Mesenchymal stem cell (in vitro differentiated cells and primary cell): ENCODE measurements around the gene TCF12.

Experiments used
- DNase-seq: peaks from one replicate; pipeline ENCODE4 v3.0.0-alpha.2; 2013
- H2AFZ ChIP-seq: one replicate; pipeline ENCODE4 v1.6.1; 2013; ENCODE audit warnings: low read depth, mild to moderate bottlenecking, control low read depth, inconsistent platforms, low read length, moderate library complexity
- H2AK5ac ChIP-seq: 2 replicates; pipeline ENCODE4 v1.6.1; 2013; ENCODE audit warnings: low read length, moderate library complexity, mild to moderate bottlenecking, inconsistent platforms; ENCODE audit not compliant: severe bottlenecking
- H2BK120ac ChIP-seq: one replicate; pipeline ENCODE4 v1.6.1; 2013; ENCODE audit warnings: low read depth, mild to moderate bottlenecking, inconsistent platforms, low read length, moderate library complexity
- H2BK12ac ChIP-seq, 2 experiments: one replicate each; pipeline ENCODE4 v1.6.1; 2013; ENCODE audit warnings: inconsistent platforms in 2 of 2, low read length in 2 of 2, mild to moderate bottlenecking in 2 of 2, moderate library complexity in 2 of 2, control low read depth in 1 of 2
- H2BK15ac ChIP-seq: one replicate; pipeline ENCODE4 v1.6.1; 2013; ENCODE audit warnings: mild to moderate bottlenecking, low read depth, inconsistent platforms; ENCODE audit not compliant: poor library complexity, severe bottlenecking
- H2BK5ac ChIP-seq: 2 replicates; pipeline ENCODE4 v1.6.1; 2013; ENCODE audit warnings: low read depth, mild to moderate bottlenecking, low read length, control low read depth, inconsistent platforms; ENCODE audit not compliant: poor library complexity, severe bottlenecking
- H3K14ac ChIP-seq, 2 experiments: one replicate each; pipeline ENCODE4 v1.6.1; 2013; ENCODE audit warnings: inconsistent platforms in 2 of 2, low read length in 2 of 2, control low read depth in 1 of 2, mild to moderate bottlenecking in 1 of 2, moderate library complexity in 1 of 2
- H3K18ac ChIP-seq, 2 experiments: one replicate each; pipeline ENCODE4 v1.6.1; 2013; ENCODE audit warnings: inconsistent platforms in 2 of 2, low read length in 2 of 2, control low read depth in 1 of 2, low read depth in 1 of 2, mild to moderate bottlenecking in 1 of 2
- H3K23ac ChIP-seq, 2 experiments: one replicate each; pipeline ENCODE4 v1.6.1; 2013; ENCODE audit warnings: inconsistent platforms in 2 of 2, low read length in 2 of 2, mild to moderate bottlenecking in 2 of 2, moderate library complexity in 2 of 2, control low read depth in 1 of 2
- H3K27ac ChIP-seq: 2 replicates; pipeline ENCODE4 v1.5.1; 2013; ENCODE audit warnings: mild to moderate bottlenecking, moderate library complexity, low read length, control low read depth, inconsistent platforms; ENCODE audit not compliant: poor library complexity, severe bottlenecking
- H3K27me3 ChIP-seq, 2 experiments: 2 replicates each; pipeline versions ENCODE4 v1.6.1 to v1.7.0; 2013; ENCODE audit warnings: low read length in 2 of 2, mild to moderate bottlenecking in 2 of 2, moderate library complexity in 2 of 2, control low read depth in 1 of 2, inconsistent platforms in 1 of 2; ENCODE audit not compliant: control insufficient read depth in 1 of 2, insufficient read depth in 1 of 2
- H3K36me3 ChIP-seq, 2 experiments: 2 replicates each; pipeline versions ENCODE4 v1.6.1 to v1.7.0; 2013; ENCODE audit warnings: low read length in 2 of 2, control low read depth in 1 of 2, inconsistent platforms in 1 of 2, low read depth in 1 of 2, mild to moderate bottlenecking in 1 of 2; ENCODE audit not compliant: insufficient read depth in 2 of 2, control insufficient read depth in 1 of 2
- H3K4ac ChIP-seq, 2 experiments: one replicate each; pipeline ENCODE4 v1.6.1; 2013; ENCODE audit warnings: inconsistent platforms in 2 of 2, low read length in 2 of 2, mild to moderate bottlenecking in 2 of 2, moderate library complexity in 2 of 2, control low read depth in 1 of 2, low read depth in 1 of 2
- H3K4me1 ChIP-seq: 2 replicates; pipeline ENCODE4 v1.6.1; 2013; ENCODE audit warnings: low read depth, low read length, control low read depth; ENCODE audit not compliant: control insufficient read depth, insufficient read depth
- H3K4me2 ChIP-seq: 2 replicates; pipeline ENCODE4 v1.6.1; 2013; ENCODE audit warnings: low read length, mild to moderate bottlenecking, inconsistent platforms; ENCODE audit not compliant: poor library complexity, severe bottlenecking
- H3K4me3 ChIP-seq, 2 experiments: 2 replicates each; pipeline versions ENCODE4 v1.5.1 to v1.7.0; 2013; ENCODE audit warnings: low read length in 2 of 2, mild to moderate bottlenecking in 2 of 2, control low read depth in 1 of 2, low read depth in 1 of 2; ENCODE audit not compliant: insufficient read depth in 1 of 2
- H3K79me1 ChIP-seq: replicated peaks from 2 replicates; pipeline ENCODE4 v1.6.1; 2013; ENCODE audit warnings: mild to moderate bottlenecking, control low read depth, low read length, inconsistent platforms; ENCODE audit not compliant: poor library complexity, severe bottlenecking
- H3K9ac ChIP-seq: 2 replicates; pipeline ENCODE4 v1.7.0; 2013; ENCODE audit warnings: mild to moderate bottlenecking, low read length, moderate library complexity
- H3K9me3 ChIP-seq: 2 replicates; pipeline ENCODE4 v1.7.0; 2013; ENCODE audit warnings: mild to moderate bottlenecking, low read length; ENCODE audit not compliant: control insufficient read depth
- H4K8ac ChIP-seq: one replicate; pipeline ENCODE4 v1.6.1; 2013; ENCODE audit warnings: inconsistent platforms, mild to moderate bottlenecking, low read length, moderate library complexity
- H4K91ac ChIP-seq: one replicate; pipeline ENCODE4 v1.6.1; 2013; ENCODE audit warnings: mild to moderate bottlenecking, low read length, inconsistent platforms
- WGBS: methylation state at CpG from one replicate; pipeline ENCODE4 v1.1.7; 2013; ENCODE audit warnings: mixed read lengths; 5-methylcytosine and 5-hydroxymethylcytosine counted together

TCF12 gene

GRCh38 chr15:57298843-57299550 lies 380.6 kb downstream of the TCF12 start:
- no peak overlapping the region for H2BK5ac ChIP-seq

GRCh38 chr15:57301307-57301706 lies 382.9 kb downstream of the TCF12 start:
- Histone ChIP-seq H3K36me3 (peaks cover 0 to 7% of the 10 kb centered on the region in 2 experiments), H2BK120ac (no peak overlapping the region), H3K23ac (no peak overlapping the region), H3K79me1 (no peaks in the 10 kb centered on the region), H4K8ac (no peak overlapping the region), H3K4me3 (no peak overlapping the region), H3K4me1 (no peaks in the 10 kb centered on the region), H4K91ac (no peak overlapping the region), H2BK12ac (no peak overlapping the region), H3K18ac (no peak overlapping the region), H2AK5ac (no peak overlapping the region), H2AFZ (no peak overlapping the region), H2BK15ac (no peak overlapping the region), H3K9ac (no peak overlapping the region), H3K27ac (no peak overlapping the region), H3K9me3 (no peaks in the 10 kb centered on the region), H3K27me3 (no peaks in the 10 kb centered on the region), H3K4me2 (no peak overlapping the region), H3K4ac (no peak overlapping the region), H2BK5ac (no peak overlapping the region), H3K14ac (no peak overlapping the region)
- 89% methylated on average over 3 of the region's 4 CpGs for WGBS
- no peak for DNase-seq

More at GRCh38 chr15:57298843-57299550, 380.6 kb downstream of the TCF12 start:
- H3K4me2 ChIP-seq = no peak overlapping the region
- peak; percentile 24 for DNase-seq
- H4K91ac ChIP-seq = no peak overlapping the region
- no peak overlapping the region for H2AFZ ChIP-seq
- H3K36me3 ChIP-seq = peaks cover 0 to 7% of the 10 kb centered on the region in 2 experiments
- H3K9me3 ChIP-seq = no peaks in the 10 kb centered on the region
- H3K18ac ChIP-seq = peak overlapping the region; percentile 9 to 83
- no peak overlapping the region for H3K27ac ChIP-seq
- H3K4me3 ChIP-seq = no peak overlapping the region
- H3K27me3 ChIP-seq = no peaks in the 10 kb centered on the region
- H3K14ac ChIP-seq = peak overlapping the region in 1 of 2 experiments; percentile 74
- H2BK120ac ChIP-seq = peak overlapping the region; percentile 36
- H2AK5ac ChIP-seq = no peak overlapping the region
- no peak overlapping the region for H2BK15ac ChIP-seq
- 97% methylated on average over 14 of the region's 14 CpGs for whole genome bisulfite sequencing
- peak overlapping the region in 1 of 2 experiments; percentile 64 for H3K23ac ChIP-seq
- H3K4me1 ChIP-seq = no peaks in the 10 kb centered on the region
- peak overlapping the region in 1 of 2 experiments; percentile 76 for H3K4ac ChIP-seq
- H3K79me1 ChIP-seq = no peaks in the 10 kb centered on the region
- H3K9ac ChIP-seq = no peak overlapping the region
- H2BK12ac ChIP-seq = peak overlapping the region in 1 of 2 experiments; percentile 80
- H4K8ac ChIP-seq = no peak overlapping the region

DNA sequence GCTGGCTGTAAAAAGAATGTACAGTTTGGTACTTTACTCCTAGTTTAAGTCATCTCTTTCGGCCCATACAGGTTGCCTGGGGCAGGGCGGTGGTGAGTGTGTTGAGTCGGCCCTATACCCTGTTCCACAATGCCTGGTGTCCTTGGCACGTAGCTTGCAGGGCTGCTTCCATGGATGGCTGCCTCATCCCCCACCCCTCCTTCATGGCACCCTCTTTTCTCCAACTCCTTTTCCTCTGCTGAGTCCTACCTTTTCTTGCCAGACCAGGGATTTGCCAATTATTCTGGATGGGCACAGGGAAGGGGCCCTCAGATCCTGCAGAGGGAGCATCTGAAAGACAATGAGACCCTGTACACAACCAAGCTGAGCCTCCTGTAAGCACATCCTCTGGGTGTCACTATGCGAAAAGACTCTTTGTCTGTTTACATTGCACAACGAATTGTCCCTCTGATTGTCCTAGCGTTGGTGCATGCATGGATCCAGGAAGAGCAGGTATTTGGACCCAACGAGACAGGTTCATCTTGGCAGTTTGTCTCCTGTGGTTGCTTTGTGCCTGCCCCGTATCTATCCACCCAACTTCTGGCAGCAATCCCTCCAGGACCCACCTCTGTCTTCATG lies 384.3 kb downstream of the TCF12 start:
- H2AFZ ChIP-seq = no peak overlapping the region
- H3K4me3 ChIP-seq = no peak overlapping the region
- H4K8ac ChIP-seq = no peak overlapping the region
- H2BK5ac ChIP-seq = no peak overlapping the region
- H3K9ac ChIP-seq = no peak overlapping the region
- no peak overlapping the region for H2BK12ac ChIP-seq
- no peak overlapping the region for H2BK15ac ChIP-seq
- H3K4ac ChIP-seq = no peak overlapping the region
- 90% methylated on average over 9 of the region's 9 CpGs for WGBS
- no peak overlapping the region for H3K18ac ChIP-seq
- peaks cover 3% of the 10 kb centered on the region for H3K4me1 ChIP-seq
- no peak overlapping the region for H2AK5ac ChIP-seq
- H2BK120ac ChIP-seq = no peak overlapping the region
- H3K9me3 ChIP-seq = no peaks in the 10 kb centered on the region
- H3K79me1 ChIP-seq = no peaks in the 10 kb centered on the region
- H3K4me2 ChIP-seq = no peak overlapping the region
- H3K27me3 ChIP-seq = no peaks in the 10 kb centered on the region
- no peak overlapping the region for H3K23ac ChIP-seq
- no peak for DNase-seq
- H3K14ac ChIP-seq = no peak overlapping the region
- no peak overlapping the region for H4K91ac ChIP-seq
- H3K36me3 ChIP-seq = peaks cover 0 to 3% of the 10 kb centered on the region in 2 experiments
- H3K27ac ChIP-seq = no peak overlapping the region

DNA sequence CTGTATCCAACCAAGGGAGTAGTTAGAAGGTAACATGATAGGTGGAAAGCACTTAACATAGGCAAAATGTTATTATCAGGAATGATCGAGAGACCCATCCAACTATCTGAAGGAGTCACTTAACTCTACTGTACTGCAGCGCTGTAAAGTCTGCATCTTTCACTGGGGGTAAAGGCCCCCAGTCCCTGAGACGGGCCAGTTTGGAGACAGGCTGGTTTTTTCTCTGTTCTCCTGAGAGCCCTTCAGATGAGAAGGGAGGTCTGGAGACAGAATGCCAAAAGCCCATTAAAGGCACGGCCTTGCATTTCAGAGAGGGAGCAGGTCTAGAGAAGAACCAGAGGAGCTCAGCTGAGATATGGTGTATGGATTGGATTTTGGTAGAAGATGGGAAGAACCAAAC lies 386.6 kb downstream of the TCF12 start:
- Histone ChIP-seq H4K8ac (no peak overlapping the region), H3K4me2 (no peak overlapping the region), H3K9me3 (no peaks in the 10 kb centered on the region), H2AFZ (no peak overlapping the region), H2BK15ac (no peak overlapping the region), H3K4ac (no peak overlapping the region), H4K91ac (no peak overlapping the region), H3K27me3 (no peaks in the 10 kb centered on the region), H3K36me3 (peaks cover 0 to 3% of the 10 kb centered on the region in 2 experiments), H2BK5ac (no peak overlapping the region), H2BK12ac (no peak overlapping the region), H3K27ac (no peak overlapping the region), H3K23ac (no peak overlapping the region), H3K9ac (no peak overlapping the region), H2BK120ac (no peak overlapping the region), H3K79me1 (no peaks in the 10 kb centered on the region), H3K14ac (no peak overlapping the region), H3K4me3 (no peak overlapping the region), H2AK5ac (no peak overlapping the region), H3K4me1 (peaks cover 3% of the 10 kb centered on the region), H3K18ac (no peak overlapping the region)
- 91% methylated on average over 4 of the region's 4 CpGs for WGBS
- DNase-seq = no peak
